ENCODE data around the gene SH2D2A.

Gene SH2D2A

GRCh38 chr1:156756355-156756754, 60.3 kb downstream of the SH2D2A start:
- Histone ChIP-seq H3K9me3 (ENCODE audit: insufficient read depth, low read length) (no peaks in the 10 kb centered on the region), H3K4me1 (ENCODE audit: insufficient read depth, insufficient read length) (peaks cover 6% of the 10 kb centered on the region), H3K9ac (ENCODE audit: insufficient read length, low read depth) (no peak overlapping the region), H3K36me3 (ENCODE audit: insufficient read depth, insufficient read length, low read length) (no peaks in the 10 kb centered on the region), H3K27me3 (ENCODE audit: insufficient read depth, insufficient read length) (no peaks in the 10 kb centered on the region), H3K4me3 (ENCODE audit: insufficient read length, low read depth) (no peak overlapping the region)
- no peak for TF ChIP-seq YY1 (IDR thresholded peaks at IDR 0.05; ENCODE audit: insufficient read depth, insufficient read length)
- TF ChIP-seq ZNF274 (IDR thresholded peaks at IDR 0.05; ENCODE audit: low read depth, low read length): no peak
- TF ChIP-seq SUZ12 (IDR thresholded peaks at IDR 0.05; ENCODE audit: extremely low read depth, insufficient read depth, insufficient read length): no peak
- DNase-seq (ENCODE audit: low read depth, low spot score): no peak

Measured in NT2/D1 (cell line).